Activated CD8-positive, alpha-beta memory T cell treated with anti-CD3 and anti-CD28 coated beads for 24 hours (primary cell): Measurements from ENCODE around the gene C1orf116.
"Not testable (repeated sequence)": the region's sequence is repeated elsewhere in the genome, so short reads cannot be mapped to it uniquely, and the experiment has no call there.

Source experiments
- DNase-seq: peaks from one replicate; pipeline ENCODE4 v3.0.0-alpha.2; 2020

C1orf116 gene

GRCh38 chr1:207058878-207059867 is 26.6 kb upstream of the C1orf116 start:
- no peak for DNase-seq

GRCh38 chr1:207058252-207058651 is 25.7 kb upstream of the C1orf116 start:
- no peak for DNase-seq

DNA sequence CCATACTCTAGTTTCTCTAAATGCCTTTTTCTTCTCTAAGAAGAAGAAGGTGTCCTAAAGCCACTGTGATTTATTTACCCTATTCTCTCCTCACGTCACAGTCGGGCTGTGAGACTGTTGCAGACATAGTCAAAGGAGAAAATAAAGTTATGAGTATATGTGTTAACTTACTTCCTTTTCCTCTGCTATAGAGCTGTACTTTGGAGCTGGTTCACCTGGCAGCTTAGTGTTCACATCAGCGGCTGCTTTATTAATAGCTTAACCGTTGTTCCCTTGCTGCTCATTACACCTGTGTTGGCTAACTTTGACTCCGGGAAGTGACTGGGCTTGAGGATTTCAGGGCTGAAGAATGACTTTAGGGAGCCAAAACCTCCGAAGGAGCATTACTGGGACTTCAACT is 24.1 kb upstream of the C1orf116 start:
- no peak for DNase-seq

DNA sequence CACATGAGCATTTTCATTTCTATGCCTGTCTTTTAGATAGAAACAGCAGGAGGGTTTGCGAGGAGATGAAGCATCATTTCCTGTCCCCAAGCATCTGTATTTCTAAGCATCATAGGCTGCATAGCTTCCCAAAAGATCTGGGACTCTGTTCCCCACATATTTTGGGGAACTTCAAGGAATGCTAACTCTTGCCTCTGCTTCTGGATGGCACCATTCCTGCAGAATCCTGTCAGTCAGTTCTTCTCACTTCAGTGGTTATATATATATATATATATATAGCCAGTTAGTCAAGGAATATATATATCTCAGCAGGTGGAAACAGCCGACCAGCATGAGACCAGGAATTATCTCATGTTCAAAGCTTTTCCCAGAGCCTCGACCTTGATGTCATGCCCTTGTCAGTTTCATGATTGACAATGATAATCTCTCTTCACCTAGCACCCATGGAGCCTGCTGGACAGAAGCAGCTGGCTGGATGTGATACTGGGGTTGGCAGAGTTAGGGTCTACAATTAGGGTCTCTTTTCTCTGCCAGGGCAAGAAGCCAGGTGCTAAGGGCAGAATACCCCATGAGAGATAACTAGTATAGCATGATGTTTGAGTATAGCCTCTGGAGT is 22.9 kb upstream of the C1orf116 start:
- DNase-seq: no peak

DNA sequence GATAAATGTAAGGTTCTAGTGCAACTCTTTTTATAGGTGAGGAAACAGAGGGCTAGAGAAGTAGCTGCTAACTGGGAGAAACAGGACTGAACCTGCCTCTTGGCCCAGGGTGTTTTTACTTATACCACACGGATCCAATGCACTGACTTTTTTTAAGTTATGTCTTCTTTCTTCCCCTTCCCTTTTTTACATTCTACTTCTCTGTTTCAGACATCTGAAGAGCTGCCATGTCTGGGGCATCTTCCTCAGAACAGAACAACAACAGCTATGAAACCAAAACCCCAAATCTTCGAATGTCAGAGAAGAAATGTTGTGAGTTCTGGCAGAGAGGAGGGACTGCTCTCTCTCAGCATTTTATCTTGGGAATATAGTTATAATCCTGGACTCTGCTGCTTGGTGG is 21.9 kb upstream of the C1orf116 start:
- no peak for DNase-seq

DNA sequence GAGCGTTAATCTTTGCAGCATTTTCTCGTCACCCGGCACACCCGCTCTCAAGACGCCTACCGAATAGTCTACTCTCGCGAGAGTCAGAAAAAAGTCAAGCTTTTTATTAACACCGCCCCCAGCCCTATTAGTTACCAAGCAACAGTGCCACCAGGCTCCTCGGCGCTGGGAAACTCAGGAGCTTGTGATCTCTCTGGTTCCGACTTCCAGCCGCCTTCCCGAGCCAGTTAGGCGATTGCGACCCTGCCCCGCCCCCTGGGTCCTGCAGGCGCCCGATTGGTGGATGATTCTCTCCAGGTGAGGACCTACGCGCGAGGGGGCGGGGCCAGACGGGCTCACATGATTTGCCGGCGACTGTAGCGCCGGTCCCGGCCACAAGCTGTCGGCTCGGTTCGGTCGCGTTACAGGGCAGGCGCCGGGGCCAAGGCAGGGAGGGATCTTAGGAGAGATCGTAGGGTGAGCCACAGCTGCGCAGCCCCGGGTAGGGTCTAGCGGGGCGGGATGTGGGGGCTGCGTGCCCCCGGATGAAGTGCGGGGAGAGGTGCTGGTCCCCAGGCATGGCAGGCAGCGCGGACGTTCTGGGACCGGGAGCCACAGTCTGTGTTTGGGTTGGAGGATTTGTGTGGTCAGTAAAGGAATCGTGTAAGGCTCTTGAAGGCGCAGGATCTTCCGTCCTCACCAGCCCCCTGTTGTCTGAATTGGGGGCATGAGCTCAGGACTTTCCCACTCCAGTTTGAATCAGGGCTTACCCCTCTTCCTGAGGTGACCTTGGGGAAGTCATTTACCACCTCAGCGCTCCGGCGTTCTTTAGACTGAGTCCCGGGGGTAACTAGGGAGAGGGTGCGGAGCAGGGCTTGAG is 20.6 kb upstream of the C1orf116 start, which contains the start of gene PFKFB2:
PFKFB2 (plus strand) TSS at position 365 of the 859 bp plus-strand sequence. CDS start 1,443 bp downstream, outside the sequence.
- DNase-seq: peak; percentile 98

DNA sequence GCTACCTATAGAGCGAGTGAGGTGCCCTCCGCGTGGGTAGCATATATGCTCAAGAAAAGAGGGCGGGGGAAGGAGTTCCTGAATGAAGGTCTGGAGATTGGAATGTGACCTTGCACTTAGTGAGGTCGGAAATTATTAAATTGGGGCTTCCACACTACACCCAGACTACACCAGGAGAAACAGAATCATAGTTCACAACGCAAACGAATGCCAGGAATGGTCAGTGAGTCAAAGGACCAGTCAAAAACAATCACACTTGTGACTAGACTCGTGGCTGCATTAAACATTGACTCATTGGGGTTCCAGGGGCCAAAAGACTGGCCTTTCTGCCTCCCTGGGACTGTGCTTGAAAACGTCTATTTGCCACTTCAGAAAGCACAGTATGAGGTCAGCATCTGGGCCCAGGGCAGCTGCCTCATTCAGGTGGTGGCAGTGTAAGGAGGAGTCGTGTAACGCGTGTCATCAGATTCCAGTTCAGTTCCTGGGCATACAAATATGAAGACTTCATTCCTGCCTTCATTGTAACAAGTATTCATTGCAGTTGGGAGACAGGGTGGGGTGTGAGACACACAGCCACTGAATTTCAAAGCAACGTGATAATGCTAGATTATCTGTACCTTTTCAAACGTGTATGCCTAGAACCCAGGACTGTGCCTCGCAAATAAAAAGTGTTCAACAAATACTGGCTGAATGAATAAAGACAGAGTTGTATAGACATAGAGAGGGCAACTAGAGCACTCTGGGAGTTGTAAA is 18.8 kb upstream of the C1orf116 start, which contains the start of gene YOD1:
YOD1 (minus strand) TSS at position 18 of the 753 bp plus-strand sequence. CDS start 178 bp downstream, outside the sequence.
- DNase-seq: peak; percentile 65

DNA sequence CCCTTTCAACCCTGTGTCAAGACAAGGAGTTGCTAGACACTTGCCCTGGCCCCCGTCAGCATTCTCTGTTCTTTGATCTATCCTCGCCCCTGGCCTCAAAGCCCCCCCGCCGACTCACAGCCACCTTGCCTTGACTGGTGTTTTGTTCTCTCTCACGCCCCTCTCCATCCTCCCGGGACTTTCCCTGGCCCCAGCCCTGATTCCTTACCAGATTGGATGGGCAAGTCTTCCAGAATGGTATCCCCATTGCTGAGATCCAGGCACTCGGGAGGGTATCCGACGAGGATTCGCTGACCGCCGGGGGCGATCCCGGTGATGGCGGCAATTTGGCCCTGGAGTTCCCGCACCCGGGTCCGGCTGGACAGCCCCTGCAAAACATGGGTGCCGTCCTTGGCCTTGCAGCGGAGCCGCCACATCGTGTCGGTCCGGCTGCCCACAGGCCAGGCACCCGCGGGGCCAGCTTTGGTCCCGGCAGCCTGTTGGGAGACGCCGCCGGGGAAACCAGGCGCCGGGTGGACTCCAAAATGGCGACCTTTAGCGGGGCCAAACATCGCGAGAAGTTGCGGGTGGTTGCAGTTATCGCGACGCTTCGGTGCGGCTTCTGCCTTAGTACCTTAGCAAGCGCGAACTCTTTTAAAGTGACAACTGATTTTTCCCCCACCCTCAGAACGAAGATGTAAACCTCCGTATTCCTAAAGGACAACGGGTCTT is 18.1 kb upstream of the C1orf116 start:
- DNase-seq: peak; percentile 94

DNA sequence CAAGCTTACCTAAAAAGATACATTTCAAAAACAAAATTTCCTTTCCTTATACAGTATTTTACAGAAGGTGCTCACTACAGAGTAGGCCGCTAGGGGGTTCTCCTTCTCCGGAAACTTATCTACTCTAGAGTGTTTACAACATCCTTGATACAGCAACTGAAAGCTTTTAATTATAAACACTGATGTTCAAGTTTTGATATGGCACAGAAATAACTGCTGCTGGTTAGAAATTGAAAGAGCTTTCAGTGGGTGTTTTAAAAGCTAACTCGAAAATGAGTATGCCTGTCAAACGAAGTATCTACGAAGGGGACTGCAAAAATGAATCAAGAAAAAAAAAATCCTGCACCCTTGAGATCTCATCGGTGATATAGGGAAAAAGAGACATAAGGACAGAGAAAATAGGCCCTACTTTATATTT is 17.4 kb upstream of the C1orf116 start:
- no peak for DNase-seq

GRCh38 chr1:207049514-207049913 is 17.0 kb upstream of the C1orf116 start:
- DNase-seq: no peak

DNA sequence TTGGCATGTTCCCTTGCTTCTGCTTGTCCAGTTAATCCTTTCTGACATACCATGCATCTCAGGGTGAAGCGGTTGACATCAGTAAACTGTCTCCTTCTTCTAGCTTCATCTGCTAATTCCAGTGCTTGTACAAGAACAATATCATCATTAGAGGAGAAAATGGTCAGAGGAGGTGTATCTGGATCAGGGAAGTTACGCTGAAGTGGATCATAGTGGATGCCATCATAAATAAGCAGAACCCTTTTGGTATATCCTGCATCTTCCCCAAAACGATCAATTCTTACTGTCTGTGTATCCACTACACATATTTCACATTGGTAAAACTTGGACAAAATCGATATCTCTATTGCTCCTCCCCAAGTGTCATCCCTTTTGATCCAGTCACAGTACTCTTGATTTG is 16.5 kb upstream of the C1orf116 start:
- DNase-seq: no peak

DNA sequence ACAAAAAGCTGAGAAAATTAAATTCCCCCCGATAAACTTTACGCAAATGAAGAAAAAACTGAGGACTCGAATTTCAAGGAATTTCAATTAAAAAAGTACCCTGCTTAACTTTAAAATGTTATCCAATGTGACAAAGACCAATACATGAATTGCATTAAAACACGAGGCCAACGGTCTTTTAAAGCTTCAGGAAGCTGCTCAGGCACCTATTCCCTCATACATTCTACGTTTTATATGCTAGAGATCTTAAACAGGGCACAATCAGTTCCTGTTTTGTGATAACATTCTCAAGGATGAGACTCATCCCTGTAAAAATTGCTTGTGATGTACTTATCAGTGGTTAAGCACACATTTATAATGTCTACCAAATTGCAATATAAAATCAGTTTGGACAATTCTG is 15.5 kb upstream of the C1orf116 start:
- no peak for DNase-seq

- DNase-seq: no peak
These were observed 14.9 kb upstream of the C1orf116 start for GRCh38 chr1:207047505-207047904.

DNA sequence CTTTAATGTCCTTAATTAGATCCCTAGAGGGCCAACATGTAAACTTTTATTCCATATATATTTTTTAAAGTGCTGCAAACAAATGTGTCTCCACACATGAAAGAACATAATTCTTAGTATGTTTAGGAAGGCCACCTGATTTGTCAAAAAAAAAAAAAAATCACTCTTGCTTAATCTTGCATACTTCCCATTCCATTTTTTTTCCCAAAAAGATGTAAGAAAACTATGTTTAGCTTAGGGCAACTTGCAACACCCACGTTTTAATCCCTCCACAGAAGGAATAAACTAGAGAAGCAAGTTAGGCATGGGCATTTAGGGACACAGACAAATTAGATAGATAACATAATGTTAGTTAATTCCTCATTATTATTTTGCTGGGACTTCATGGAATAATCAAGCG is 12.9 kb upstream of the C1orf116 start:
- no peak for DNase-seq

GRCh38 chr1:207041397-207041796 is 8.8 kb upstream of the C1orf116 start:
- not testable (repeated sequence) for DNase-seq

GRCh38 chr1:207040181-207040533 is 7.6 kb upstream of the C1orf116 start:
- DNase-seq: no peak

- DNase-seq: no peak
These were observed 7.0 kb upstream of the C1orf116 start for GRCh38 chr1:207039380-207040180.

DNA sequence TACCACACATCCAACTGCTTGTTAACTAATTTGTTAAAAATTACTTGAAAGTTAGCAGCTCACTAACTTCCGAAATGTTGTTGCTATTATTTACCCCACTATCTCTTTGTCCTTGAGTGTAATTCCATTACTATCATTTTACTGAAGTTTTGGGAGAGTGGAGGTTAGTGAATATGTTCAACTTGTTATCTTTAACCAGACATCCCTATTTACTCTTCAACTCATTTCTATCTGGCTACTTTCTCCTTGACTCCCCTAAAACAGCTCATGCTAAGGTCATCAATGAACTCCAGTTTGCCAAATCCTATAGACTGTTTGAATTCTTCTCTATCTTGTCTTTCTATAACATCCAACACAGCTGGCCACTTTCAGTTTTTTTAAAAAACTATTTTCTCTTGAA is 4.3 kb upstream of the C1orf116 start:
- DNase-seq: no peak

DNA sequence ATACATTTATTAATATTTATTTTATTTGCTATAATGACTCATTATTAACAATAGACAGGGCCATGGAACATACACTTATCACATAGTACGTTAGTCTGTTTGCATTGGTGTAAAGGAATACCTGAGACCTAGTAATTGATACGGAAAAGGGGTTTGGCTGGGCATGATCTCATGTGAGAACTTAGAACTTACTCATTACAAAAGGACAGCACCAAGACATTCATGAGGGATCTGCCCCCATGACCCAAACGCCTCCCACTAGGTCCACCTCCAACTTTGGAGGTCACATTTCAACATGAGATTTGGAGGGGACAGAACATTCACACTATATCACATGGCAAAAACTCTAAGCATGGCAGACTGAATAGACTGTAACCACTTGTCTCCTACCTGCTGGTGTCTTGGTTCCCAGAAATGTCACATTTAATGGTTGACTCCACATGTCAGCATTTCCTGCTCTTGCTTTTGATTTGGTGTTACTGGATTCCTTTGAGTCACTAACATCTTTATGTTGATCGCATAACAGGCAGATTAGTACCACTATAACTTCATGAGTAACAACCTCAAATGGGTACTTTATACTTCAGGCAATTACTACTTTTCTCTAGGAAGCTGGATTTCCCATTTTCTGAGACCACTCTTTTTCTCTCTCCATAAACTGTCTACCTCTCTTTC is 3.5 kb upstream of the C1orf116 start:
- DNase-seq: no peak

- DNase-seq: no peak
These were observed 2.4 kb upstream of the C1orf116 start for GRCh38 chr1:207034998-207035397.
